IPS-NIHi7 (cell line): ENCODE measurements around the gene DBT.
"Not testable (repeated sequence)": the region's sequence is repeated elsewhere in the genome, so short reads cannot be mapped to it uniquely, and the experiment has no call there.

Experiments used
- DNase-seq: peaks from one replicate; pipeline ENCODE4 v3.0.0; 2012; ENCODE audit warnings: mixed read lengths; ENCODE audit errors: extremely low spot score

DBT gene

GRCh38 chr1:100250807-100251206, 1.2 kb upstream of the DBT start:
- no peak for DNase-seq

- DNase-seq: no peak
Measured at GRCh38 chr1:100250264-100250663, 630 bp upstream of the DBT start.

GRCh38 chr1:100249155-100249536, 488 bp downstream of the DBT start:
- DNase-seq: peak; percentile 21

- no peak for DNase-seq
Measured at GRCh38 chr1:100246738-100247137, 2.9 kb downstream of the DBT start.

GRCh38 chr1:100240631-100241030, 9.0 kb downstream of the DBT start:
- DNase-seq: no peak

GRCh38 chr1:100239961-100240360, 9.7 kb downstream of the DBT start:
- no peak for DNase-seq

GRCh38 chr1:100237091-100237490, 12.5 kb downstream of the DBT start:
- DNase-seq: no peak

GRCh38 chr1:100234432-100234831, 15.2 kb downstream of the DBT start:
- DNase-seq: no peak

GRCh38 chr1:100233566-100233965, 16.1 kb downstream of the DBT start:
- not testable (repeated sequence) for DNase-seq

- no peak for DNase-seq
Measured at GRCh38 chr1:100232156-100232555, 17.5 kb downstream of the DBT start.

- no peak for DNase-seq
Measured at GRCh38 chr1:100231721-100232120, 17.9 kb downstream of the DBT start.

GRCh38 chr1:100230765-100231164, 18.9 kb downstream of the DBT start:
- DNase-seq: no peak

GRCh38 chr1:100229681-100230443, 19.8 kb downstream of the DBT start:
- DNase-seq: no peak

GRCh38 chr1:100222428-100222827, 27.2 kb downstream of the DBT start:
- DNase-seq: no peak

- no peak for DNase-seq
Measured at GRCh38 chr1:100219883-100220282, 29.8 kb downstream of the DBT start.

GRCh38 chr1:100219457-100219856, 30.2 kb downstream of the DBT start:
- DNase-seq: no peak

- DNase-seq: no peak
Measured at GRCh38 chr1:100217834-100218233, 31.8 kb downstream of the DBT start.

GRCh38 chr1:100215101-100215500, 34.5 kb downstream of the DBT start:
- no peak for DNase-seq

GRCh38 chr1:100213141-100213540, 36.5 kb downstream of the DBT start:
- no peak for DNase-seq

- DNase-seq: no peak
Measured at GRCh38 chr1:100206301-100206700, 43.3 kb downstream of the DBT start.

- DNase-seq: not testable (repeated sequence)
Measured at GRCh38 chr1:100205593-100205992, 44.0 kb downstream of the DBT start.

- DNase-seq: not testable (repeated sequence)
Measured at GRCh38 chr1:100205103-100205502, 44.5 kb downstream of the DBT start.

- DNase-seq: not testable (repeated sequence)
Measured at GRCh38 chr1:100202703-100203102, 46.9 kb downstream of the DBT start.

- DNase-seq: not testable (repeated sequence)
Measured at GRCh38 chr1:100200060-100200459, 49.6 kb downstream of the DBT start.
